Loucy (cell line): Measurements from ENCODE around the gene DDX17.

Source experiments
- H2AFZ ChIP-seq: fragments of 200-600 bp; sonication (generic); 2 replicates; pipeline ENCODE4 v1.6.0; 2016; ENCODE audit warnings: antibody characterized with exemption, mild to moderate bottlenecking, low read length, moderate library complexity
- H3F3A ChIP-seq: fragments of 200-600 bp; 2 replicates; pipeline ENCODE4 v1.6.0; 2016; ENCODE audit warnings: antibody characterized with exemption, low read depth, mild to moderate bottlenecking
- H3K27me3 ChIP-seq: fragments of 200-600 bp; sonication (generic); 2 replicates; pipeline ENCODE4 v1.6.1; 2014; ENCODE audit warnings: low read length, mild to moderate bottlenecking; ENCODE audit not compliant: insufficient read depth, poor library complexity, severe bottlenecking
- H3K36me3 ChIP-seq: fragments of 200-600 bp; sonication (generic); 2 replicates; pipeline ENCODE4 v1.6.1; 2016; ENCODE audit warnings: low read length; ENCODE audit not compliant: insufficient read depth
- H3K4me1 ChIP-seq: fragments of 200-600 bp; sonication (generic); 2 replicates; pipeline ENCODE4 v1.5.1; 2014; ENCODE audit warnings: low read length, mild to moderate bottlenecking; ENCODE audit not compliant: insufficient read depth, poor library complexity, severe bottlenecking
- H3K4me2 ChIP-seq: fragments of 200-600 bp; sonication (generic); 2 replicates; pipeline ENCODE4 v1.6.0; 2014; ENCODE audit warnings: antibody characterized with exemption, low read length, low read depth, mild to moderate bottlenecking; ENCODE audit not compliant: poor library complexity, severe bottlenecking
- H3K4me3 ChIP-seq: fragments of 200-600 bp; sonication (generic); 2 replicates; pipeline ENCODE4 v1.5.1; 2014; ENCODE audit warnings: low read length, mild to moderate bottlenecking, mixed read lengths; ENCODE audit not compliant: poor library complexity, severe bottlenecking
- H3K79me2 ChIP-seq: fragments of 200-600 bp; sonication (generic); 2 replicates; pipeline ENCODE4 v1.6.1; 2014; ENCODE audit warnings: low read length; ENCODE audit not compliant: insufficient read depth
- H3K9ac ChIP-seq: fragments of 200-600 bp; sonication (generic); 2 replicates; pipeline ENCODE4 v1.6.0; 2014; ENCODE audit warnings: mild to moderate bottlenecking, low read depth, low read length, moderate library complexity; ENCODE audit not compliant: poor library complexity, severe bottlenecking
- H3K9me2 ChIP-seq: fragments of 200-600 bp; sonication (generic); replicated peaks from 2 replicates; pipeline ENCODE4 v1.6.1; 2016; ENCODE audit warnings: low read depth, low read length, mixed read lengths
- H3K9me3 ChIP-seq: fragments of 200-600 bp; sonication (generic); 2 replicates; pipeline ENCODE4 v1.6.1; 2014; ENCODE audit warnings: mild to moderate bottlenecking, antibody characterized with exemption, low read length, low read depth; ENCODE audit not compliant: insufficient read depth
- H4K20me1 ChIP-seq: fragments of 200-600 bp; sonication (generic); 2 replicates; pipeline ENCODE4 v1.6.0; 2014; ENCODE audit warnings: antibody characterized with exemption, low read length, mild to moderate bottlenecking; ENCODE audit not compliant: insufficient read depth, poor library complexity, severe bottlenecking
- CTCF ChIP-seq: fragments of 200-600 bp; sonication (generic); conservative IDR thresholded peaks from 2 replicates; pipeline ENCODE4 v1.5.1; 2014; ENCODE audit warnings: mild to moderate bottlenecking, antibody characterized with exemption, low read length
- EZH2phosphoT487 ChIP-seq: fragments of 200-600 bp; IDR thresholded peaks from 2 replicates; pipeline ENCODE4 v1.6.1; 2018; ENCODE audit warnings: antibody characterized with exemption, mild to moderate bottlenecking, moderate library complexity, borderline replicate concordance

DDX17 gene

GRCh38 chr22:38449776-38450175, 56.3 kb downstream of the DDX17 start:
- no peaks in the 10 kb centered on the region for H3K27me3 ChIP-seq
- H3F3A ChIP-seq = no peaks in the 10 kb centered on the region

GRCh38 chr22:38448945-38449745, 57.0 kb downstream of the DDX17 start:
- H3K9ac ChIP-seq = no peak overlapping the region
- H3K9me3 ChIP-seq = no peaks in the 10 kb centered on the region
- TF ChIP-seq CTCF (no peak), EZH2phosphoT487 (no peak)
- no peaks in the 10 kb centered on the region for H3K9me2 ChIP-seq
- H3K36me3 ChIP-seq = no peaks in the 10 kb centered on the region
- no peak overlapping the region for H3K4me3 ChIP-seq
- H3K4me1 ChIP-seq = no peaks in the 10 kb centered on the region
- no peak overlapping the region for H2AFZ ChIP-seq
- no peaks in the 10 kb centered on the region for H3K27me3 ChIP-seq
- H3K79me2 ChIP-seq = no peaks in the 10 kb centered on the region
- H3K4me2 ChIP-seq = no peak overlapping the region
- no peaks in the 10 kb centered on the region for H3F3A ChIP-seq
- H4K20me1 ChIP-seq = no peaks in the 10 kb centered on the region

More at GRCh38 chr22:38449776-38450175, 56.3 kb downstream of the DDX17 start:
- Histone ChIP-seq H3K36me3 (no peaks in the 10 kb centered on the region), H3K9ac (no peak overlapping the region), H3K9me2 (no peaks in the 10 kb centered on the region), H2AFZ (no peak overlapping the region), H3K4me1 (no peaks in the 10 kb centered on the region), H3K4me2 (no peak overlapping the region), H3K79me2 (no peaks in the 10 kb centered on the region), H4K20me1 (no peaks in the 10 kb centered on the region), H3K4me3 (no peak overlapping the region), H3K9me3 (no peaks in the 10 kb centered on the region)
- TF ChIP-seq EZH2phosphoT487 (no peak), CTCF (no peak)

GRCh38 chr22:38446018-38446601, 60.0 kb downstream of the DDX17 start:
- no peaks in the 10 kb centered on the region for H3K9me3 ChIP-seq
- H3K4me1 ChIP-seq = no peaks in the 10 kb centered on the region
- H2AFZ ChIP-seq = no peak overlapping the region
- H3F3A ChIP-seq = no peaks in the 10 kb centered on the region
- H3K36me3 ChIP-seq = no peaks in the 10 kb centered on the region
- H3K9me2 ChIP-seq = no peaks in the 10 kb centered on the region
- no peaks in the 10 kb centered on the region for H3K79me2 ChIP-seq
- H3K4me2 ChIP-seq = no peak overlapping the region
- TF ChIP-seq CTCF = no peak
- TF ChIP-seq EZH2phosphoT487 = no peak
- H4K20me1 ChIP-seq = no peaks in the 10 kb centered on the region
- H3K27me3 ChIP-seq = no peaks in the 10 kb centered on the region
- no peak overlapping the region for H3K9ac ChIP-seq
- H3K4me3 ChIP-seq = no peak overlapping the region
